Aorta (tissue), 5 donors: ENCODE measurements around the gene RNF224. TPM values are rescaled to one million over a fixed set of nuclear protein-coding genes. Genes with fewer than 3 reads are reported as not detected.

Source experiments
- ATAC-seq: fragments of 200-7000 bp; cut with Tn5 transposase; one replicate; pipeline ENCODE4 v1.9.1; 2022; ENCODE audit warnings: moderate library complexity; ENCODE audit not compliant: low FRiP score
- DNase-seq, 2 donors: peaks; one replicate each; pipeline ENCODE4 v3.0.0-alpha.2; 2020
- H3K27ac ChIP-seq, 2 donors: one replicate each; pipeline ENCODE4 v1.5.1; 2013; ENCODE audit warnings: low read length in 2 of 2, mild to moderate bottlenecking in 2 of 2, moderate library complexity in 2 of 2, control low read depth in 1 of 2, inconsistent platforms in 1 of 2, low read depth in 1 of 2
- H3K27me3 ChIP-seq, 2 donors: one replicate each; pipeline ENCODE4 v1.6.1; 2013; ENCODE audit warnings: control low read depth in 1 of 2, low read length in 1 of 2, mild to moderate bottlenecking in 1 of 2, moderate library complexity in 1 of 2; ENCODE audit not compliant: insufficient read depth in 2 of 2, control insufficient read depth in 1 of 2
- H3K36me3 ChIP-seq, 2 donors: one replicate each; pipeline ENCODE4 v1.6.1; 2013; ENCODE audit warnings: control low read depth in 1 of 2, low read length in 1 of 2, mild to moderate bottlenecking in 1 of 2; ENCODE audit not compliant: insufficient read depth in 2 of 2, control insufficient read depth in 1 of 2
- H3K4me1 ChIP-seq, 2 donors: one replicate each; pipeline ENCODE4 v1.6.1; 2013; ENCODE audit warnings: low read length in 2 of 2, control low read depth in 1 of 2, mild to moderate bottlenecking in 1 of 2, moderate library complexity in 1 of 2; ENCODE audit not compliant: insufficient read depth in 2 of 2, control insufficient read depth in 1 of 2
- H3K4me3 ChIP-seq, 2 donors: one replicate each; pipeline ENCODE4 v1.5.1; 2013; ENCODE audit warnings: low read length in 2 of 2, control low read depth in 1 of 2, mild to moderate bottlenecking in 1 of 2
- H3K9me3 ChIP-seq: one replicate; pipeline ENCODE4 v1.6.1; 2013; ENCODE audit warnings: mild to moderate bottlenecking, low read length; ENCODE audit not compliant: control insufficient read depth
- WGBS, 2 donors: extraction: QIAGEN DNeasy Blood & Tissue Kit; methylation state at CpG; one replicate each; pipeline ENCODE4 v1.1.7; 2013; 5-methylcytosine and 5-hydroxymethylcytosine counted together
- intact Hi-C, 2 donors: fragments of 100-400 bp; cut with DNase I; formaldehyde crosslinking; loops; one replicate each; pipeline versions ENCODE4 v1.14.2 to v1.15.0; 2022
- polyA plus RNA-seq, 2 donors: library from polyadenylated mRNA; stranded (reverse); fragments of 200-250 nt; gene quantifications; one replicate each; pipeline ENCODE4 v1.2.3, GENCODE V29; 2013
- total RNA-seq, 2 donors: library from RNA; stranded (reverse); fragmentation: NEBNext Ultra II Directional; extraction: Animal tissue kit (Norgen Biotek cat#: 25700); gene quantifications; one replicate each; pipeline ENCODE4 v1.2.1, GENCODE V29; 2021
- donor health status: healthy with polysubstance abuse.
- donor health status: Bipolar disorder and iron deficiency.
- donor health status: DM: no; HTN: no; CAD: no.
- donor health status: DM: no; HTN: no; CAD: no.
- donor health status: DM: yes; HTN: yes; CAD: no.

The RNF224 gene
- total and polyA plus RNA-seq, 4 donors, result 0.08 to 0.25 TPM; not detected in 2

GRCh38 chr9:137191245-137191644 lies 36.1 kb upstream of the RNF224 start:
- no peaks in the 10 kb centered on the region for H3K27me3 ChIP-seq
- intact Hi-C loops, result no loop called here
- DNase-seq (no peak), ATAC-seq (no peak)
- H3K9me3 ChIP-seq, result no peaks in the 10 kb centered on the region
- no peak overlapping the region for H3K4me3 ChIP-seq
- H3K4me1 ChIP-seq, result no peaks in the 10 kb centered on the region
- H3K27ac ChIP-seq, result no peak overlapping the region
- no peaks in the 10 kb centered on the region for H3K36me3 ChIP-seq
- 75 to 77% methylated on average over 3 of the region's 3 CpGs for WGBS, 2 donors

DNA sequence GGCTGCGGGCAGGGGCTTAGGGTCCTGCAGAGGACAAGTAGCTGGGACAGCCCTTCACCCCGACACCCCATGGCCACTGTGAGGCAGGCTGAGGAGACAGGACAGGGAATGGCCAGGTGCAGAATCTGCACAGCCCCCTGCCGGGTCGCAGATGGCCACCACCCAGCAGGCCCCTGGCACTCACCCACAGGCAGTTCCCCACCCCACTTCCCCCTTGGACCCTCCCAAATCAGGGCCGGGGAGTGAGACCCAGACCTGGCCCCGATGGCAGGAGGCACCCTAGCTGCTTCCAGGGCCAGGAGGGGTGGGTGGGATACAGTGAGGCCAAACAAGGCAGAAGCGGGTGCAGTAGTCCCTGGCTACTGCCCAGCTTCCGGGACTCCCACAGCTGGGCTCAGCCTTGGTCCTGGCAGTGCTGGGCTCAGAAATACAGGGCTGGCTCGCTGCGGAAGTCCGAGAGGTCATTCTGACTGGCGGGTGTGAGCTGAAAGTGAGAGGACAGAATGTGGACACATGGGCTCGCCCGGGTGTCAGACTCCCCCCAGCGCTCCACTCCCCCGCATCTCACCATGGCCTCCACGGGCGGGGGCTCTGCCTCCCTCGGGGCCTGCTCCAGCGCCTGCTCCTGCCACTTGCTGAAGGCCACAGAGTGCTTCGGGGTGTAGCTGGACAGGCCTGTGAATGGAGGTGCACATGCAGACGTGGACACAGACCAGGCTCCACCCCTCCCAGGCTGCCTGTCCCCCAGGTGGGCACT lies 35.4 kb upstream of the RNF224 start:
- no peak for DNase-seq
- intact Hi-C loops, result no loop called here
- Histone ChIP-seq H3K9me3 (no peaks in the 10 kb centered on the region), H3K4me3 (no peak overlapping the region), H3K27ac (no peak overlapping the region), H3K27me3 (no peaks in the 10 kb centered on the region), H3K4me1 (no peaks in the 10 kb centered on the region), H3K36me3 (no peaks in the 10 kb centered on the region)
- ATAC-seq, result no peak
- WGBS, 2 donors, result 85 to 87% methylated on average over 20 to 22 of the region's 22 CpGs

- ATAC-seq (no peak), DNase-seq (no peak)
- no peak overlapping the region for H3K27ac ChIP-seq
- no peaks in the 10 kb centered on the region for H3K27me3 ChIP-seq
- 86 to 91% methylated on average over 10 of the region's 10 CpGs for WGBS, 2 donors
- no peaks in the 10 kb centered on the region for H3K36me3 ChIP-seq
- no peaks in the 10 kb centered on the region for H3K4me1 ChIP-seq
- no peaks in the 10 kb centered on the region for H3K9me3 ChIP-seq
- no peak overlapping the region for H3K4me3 ChIP-seq
- intact Hi-C loops, result no loop called here
Measured at GRCh38 chr9:137192448-137192780, 34.9 kb upstream of the RNF224 start.

GRCh38 chr9:137192859-137193258 lies 34.4 kb upstream of the RNF224 start:
- no peaks in the 10 kb centered on the region for H3K4me1 ChIP-seq

DNA sequence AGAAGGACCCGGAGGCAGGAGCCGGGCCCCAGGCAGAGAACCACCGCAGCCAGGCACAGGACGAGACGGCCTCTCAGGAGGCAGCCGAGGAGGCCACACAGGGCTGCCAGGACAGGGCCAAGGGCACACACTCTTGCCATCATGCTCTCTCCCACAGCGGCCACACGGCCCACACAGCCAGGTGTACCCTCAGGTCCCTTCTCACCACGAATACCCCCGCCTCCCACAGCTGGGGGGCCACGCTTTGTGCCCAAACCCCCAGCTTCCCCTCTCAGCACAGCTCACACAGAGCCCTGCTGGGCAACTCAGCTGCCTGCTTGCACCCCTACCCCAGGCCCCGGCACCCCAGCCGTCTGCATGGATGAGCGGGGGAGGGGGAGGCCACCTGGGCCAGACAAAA lies 33.5 kb upstream of the RNF224 start:
- intact Hi-C loops, result no loop called here
- Histone ChIP-seq H3K27me3 (no peaks in the 10 kb centered on the region), H3K36me3 (no peaks in the 10 kb centered on the region), H3K27ac (no peak overlapping the region), H3K4me1 (no peaks in the 10 kb centered on the region), H3K9me3 (no peaks in the 10 kb centered on the region), H3K4me3 (no peak overlapping the region)
- 81 to 83% methylated on average over 13 to 14 of the region's 14 CpGs for WGBS, 2 donors
- ATAC-seq (no peak), DNase-seq (no peak)

More at GRCh38 chr9:137192859-137193258, 34.4 kb upstream of the RNF224 start:
- H3K36me3 ChIP-seq, result no peaks in the 10 kb centered on the region
- ATAC-seq (no peak), DNase-seq (no peak)
- H3K9me3 ChIP-seq, result no peaks in the 10 kb centered on the region
- 78 to 89% methylated on average over 2 of the region's 2 CpGs for WGBS, 2 donors
- intact Hi-C loops, result no loop called here
- no peaks in the 10 kb centered on the region for H3K27me3 ChIP-seq
- H3K4me3 ChIP-seq, result no peak overlapping the region
- H3K27ac ChIP-seq, result no peak overlapping the region

DNA sequence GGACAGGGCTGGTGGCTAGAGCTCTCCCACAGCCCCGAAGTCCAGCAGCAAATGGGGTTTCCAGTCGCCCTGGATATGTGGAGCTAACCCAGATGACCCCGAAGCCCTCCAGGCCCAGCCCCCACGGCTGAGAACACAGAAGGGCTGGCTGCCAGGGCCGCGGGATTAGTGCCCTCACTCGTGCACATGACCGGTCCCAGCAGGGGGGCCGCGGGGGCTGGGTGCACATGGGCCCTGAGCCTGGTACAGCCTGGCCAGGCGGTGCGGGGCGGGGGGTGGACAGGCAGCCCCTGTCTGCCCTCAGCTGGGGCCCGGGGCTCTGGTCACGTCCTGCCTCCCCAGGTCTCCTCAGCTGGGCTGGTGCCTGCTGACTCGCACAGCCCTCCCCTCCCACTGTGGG lies 32.9 kb upstream of the RNF224 start:
- DNase-seq (no peak), ATAC-seq (no peak)
- intact Hi-C loops, result no loop called here
- Histone ChIP-seq H3K9me3 (no peaks in the 10 kb centered on the region), H3K27me3 (no peaks in the 10 kb centered on the region), H3K27ac (no peak overlapping the region), H3K36me3 (no peaks in the 10 kb centered on the region), H3K4me1 (no peaks in the 10 kb centered on the region), H3K4me3 (no peak overlapping the region)
- 58 to 63% methylated on average over 15 to 16 of the region's 16 CpGs for WGBS, 2 donors

DNA sequence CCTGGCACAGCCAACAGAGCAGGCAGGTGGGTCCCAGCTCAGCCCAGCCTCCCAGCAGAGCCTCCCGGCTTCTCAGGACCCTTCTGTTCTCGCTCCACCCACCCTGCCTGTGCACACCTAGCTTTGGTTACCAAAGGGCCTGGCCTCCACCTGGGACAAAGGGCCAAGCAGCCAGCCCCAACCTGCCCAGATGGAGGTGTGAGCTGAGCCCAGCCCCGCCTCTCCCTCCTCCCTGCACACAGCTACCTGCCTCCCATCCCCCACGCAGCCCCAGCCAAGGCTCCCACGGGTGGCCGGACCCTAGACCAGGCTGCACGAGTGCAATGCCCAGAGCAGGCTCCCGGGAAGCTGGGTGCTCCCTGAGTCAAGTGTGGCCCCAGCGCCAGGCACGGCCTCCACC lies 32.4 kb upstream of the RNF224 start:
- ATAC-seq (no peak), DNase-seq (no peak)
- no peak overlapping the region for H3K27ac ChIP-seq
- no peaks in the 10 kb centered on the region for H3K36me3 ChIP-seq
- intact Hi-C loops, result no loop called here
- no peak overlapping the region for H3K4me3 ChIP-seq
- H3K27me3 ChIP-seq, result no peaks in the 10 kb centered on the region
- peaks cover 0 to 3% of the 10 kb centered on the region in 2 donors for H3K4me1 ChIP-seq
- no peaks in the 10 kb centered on the region for H3K9me3 ChIP-seq
- WGBS, 2 donors, result 72 to 81% methylated on average over 7 to 10 of the region's 10 CpGs

- Histone ChIP-seq H3K4me3 (no peak overlapping the region), H3K9me3 (no peaks in the 10 kb centered on the region), H3K36me3 (no peaks in the 10 kb centered on the region), H3K27ac (no peak overlapping the region), H3K27me3 (no peaks in the 10 kb centered on the region), H3K4me1 (peaks cover 0 to 3% of the 10 kb centered on the region in 2 donors)
- ATAC-seq (no peak), DNase-seq (no peak)
- intact Hi-C loops, result no loop called here
- WGBS, 2 donors, result 88 to 89% methylated on average over 18 to 21 of the region's 21 CpGs
Measured at GRCh38 chr9:137195525-137196220, 31.6 kb upstream of the RNF224 start.
